ENCODE measurements around the gene CHFR.
A peak's percentile ranks its signal among the peaks of the same experiment; 100 is the strongest.
"Not testable (repeated sequence)": the region's sequence is repeated elsewhere in the genome, so short reads cannot be mapped to it uniquely, and the experiment has no call there.

Gene CHFR

DNA sequence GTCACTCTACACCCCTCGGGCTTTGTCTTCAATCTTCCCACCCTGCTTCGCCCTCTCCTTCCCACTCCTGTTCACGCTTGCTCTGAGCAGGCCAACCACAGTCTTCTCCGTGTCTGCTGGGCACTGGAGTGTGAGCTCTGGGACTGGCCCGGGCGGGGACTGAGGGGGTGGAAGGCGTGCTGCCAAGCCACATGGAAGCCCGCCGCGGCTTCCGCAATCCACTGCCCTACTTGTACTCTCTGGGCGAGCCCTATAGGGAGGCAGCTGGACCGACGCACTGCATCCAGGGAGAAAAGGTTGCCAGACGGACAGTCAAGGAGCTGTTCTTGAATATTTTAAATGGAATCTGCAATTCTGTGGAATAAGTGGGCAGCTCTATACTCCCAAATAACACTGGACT, 83.5 kb downstream of the CHFR start:
- DNase-seq (ENCODE audit: low read depth) = peak; percentile 58
- no peak for TF ChIP-seq CTCF (conservative IDR thresholded peaks at IDR 0.05; ENCODE audit: low read length)

DNA sequence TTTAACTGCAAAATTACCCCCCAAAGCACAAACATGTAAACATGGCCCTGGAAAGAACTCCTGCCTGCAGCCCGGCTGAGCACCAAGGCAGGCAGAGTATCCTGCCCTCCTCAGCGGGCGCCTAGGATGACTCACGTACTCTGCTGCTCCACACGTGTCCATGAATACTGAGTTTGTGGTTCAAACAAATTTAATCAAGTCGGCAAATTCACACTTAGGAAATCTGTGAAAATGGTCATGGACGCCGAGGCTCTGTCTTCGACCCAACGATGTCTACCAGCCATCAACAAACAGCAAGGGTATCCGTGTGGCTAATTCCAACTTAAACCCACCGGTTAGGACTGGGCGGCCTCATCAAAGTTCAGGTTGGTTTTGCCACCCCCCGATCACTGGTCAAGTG, 84.3 kb downstream of the CHFR start:
- no peak for DNase-seq (ENCODE audit: low read depth)
- no peak for TF ChIP-seq CTCF (conservative IDR thresholded peaks at IDR 0.05; ENCODE audit: low read length)
- H3K4me3 ChIP-seq (ENCODE audit: low read length) = no peak overlapping the region

More for the DNA sequence above, 83.5 kb downstream of the CHFR start:
- H3K4me3 ChIP-seq (ENCODE audit: low read length) = no peak overlapping the region

- no peak for DNase-seq (ENCODE audit: low read depth)
- TF ChIP-seq CTCF (conservative IDR thresholded peaks at IDR 0.05; ENCODE audit: low read length) = no peak
- H3K4me3 ChIP-seq (ENCODE audit: low read length) = no peak overlapping the region
Observed at GRCh38 chr12:132801741-132802140, 85.7 kb downstream of the CHFR start.

- DNase-seq (ENCODE audit: low read depth) = no peak
- H3K4me3 ChIP-seq (ENCODE audit: low read length) = no peak overlapping the region
- no peak for TF ChIP-seq CTCF (conservative IDR thresholded peaks at IDR 0.05; ENCODE audit: low read length)
Observed at GRCh38 chr12:132798836-132799235, 88.6 kb downstream of the CHFR start.

GRCh38 chr12:132797820-132798570, 89.4 kb downstream of the CHFR start:
- no peak for TF ChIP-seq CTCF (conservative IDR thresholded peaks at IDR 0.05; ENCODE audit: low read length)
- no peak overlapping the region for H3K4me3 ChIP-seq (ENCODE audit: low read length)
- DNase-seq (ENCODE audit: low read depth) = no peak

DNA sequence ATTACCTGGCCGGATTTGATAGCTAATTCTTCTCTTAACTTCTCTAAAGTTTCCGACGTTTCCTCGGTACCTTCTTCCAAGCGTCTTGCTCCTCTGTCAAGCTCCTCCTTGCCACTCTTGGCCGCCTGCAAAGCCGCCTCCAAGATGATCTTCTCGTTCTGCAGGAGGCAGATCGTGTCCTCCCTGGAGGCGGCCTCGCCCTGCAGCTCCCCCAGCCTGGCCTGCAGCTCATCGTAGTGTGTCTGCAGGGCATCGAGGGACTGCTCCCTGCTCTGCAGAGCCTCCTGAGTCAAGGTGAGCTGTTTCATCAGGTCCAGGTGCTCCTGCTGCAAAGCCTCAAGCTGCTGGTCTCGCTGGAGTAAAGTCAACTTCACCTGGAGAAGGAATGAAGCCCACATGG, 91.6 kb downstream of the CHFR start:
- H3K4me3 ChIP-seq (ENCODE audit: low read length) = no peak overlapping the region
- DNase-seq (ENCODE audit: low read depth) = no peak
- no peak for TF ChIP-seq CTCF (conservative IDR thresholded peaks at IDR 0.05; ENCODE audit: low read length)

- DNase-seq (ENCODE audit: low read depth); H3K4me3 ChIP-seq (ENCODE audit: low read length): not testable (repeated sequence)
Observed at GRCh38 chr12:132791940-132792339, 95.5 kb downstream of the CHFR start.

All from AG10803 (cell line).